Duodenal mucosa (tissue), 2 donors: Measurements from ENCODE around the gene TSPAN9.

Experiments used
- H3K27ac ChIP-seq: one replicate; pipeline ENCODE4 v1.7.0; 2013; ENCODE audit warnings: low read depth, low read length
- H3K27me3 ChIP-seq, 2 donors: one replicate each; pipeline ENCODE4 v1.7.0; 2013; ENCODE audit warnings: low read length in 2 of 2, control low read depth in 1 of 2; ENCODE audit not compliant: insufficient read depth in 2 of 2, control insufficient read depth in 1 of 2
- H3K36me3 ChIP-seq, 2 donors: one replicate each; pipeline ENCODE4 v1.7.0; 2013; ENCODE audit warnings: low read length in 2 of 2, control low read depth in 1 of 2; ENCODE audit not compliant: insufficient read depth in 2 of 2, control insufficient read depth in 1 of 2
- H3K4me1 ChIP-seq, 2 donors: one replicate each; pipeline ENCODE4 v1.7.0; 2013; ENCODE audit warnings: low read length in 2 of 2, control low read depth in 1 of 2; ENCODE audit not compliant: insufficient read depth in 2 of 2, control insufficient read depth in 1 of 2
- H3K4me3 ChIP-seq, 2 donors: one replicate each; pipeline ENCODE4 v1.7.0; 2013; ENCODE audit warnings: low read length in 2 of 2, low read depth in 1 of 2
- H3K9ac ChIP-seq, 2 donors: one replicate each; pipeline ENCODE4 v1.7.0; 2013; ENCODE audit warnings: low read length in 2 of 2, low read depth in 1 of 2
- H3K9me3 ChIP-seq, 2 donors: one replicate each; pipeline ENCODE4 v1.7.0; 2013; ENCODE audit warnings: low read length in 2 of 2, control low read depth in 1 of 2; ENCODE audit not compliant: control insufficient read depth in 1 of 2

Gene TSPAN9

DNA sequence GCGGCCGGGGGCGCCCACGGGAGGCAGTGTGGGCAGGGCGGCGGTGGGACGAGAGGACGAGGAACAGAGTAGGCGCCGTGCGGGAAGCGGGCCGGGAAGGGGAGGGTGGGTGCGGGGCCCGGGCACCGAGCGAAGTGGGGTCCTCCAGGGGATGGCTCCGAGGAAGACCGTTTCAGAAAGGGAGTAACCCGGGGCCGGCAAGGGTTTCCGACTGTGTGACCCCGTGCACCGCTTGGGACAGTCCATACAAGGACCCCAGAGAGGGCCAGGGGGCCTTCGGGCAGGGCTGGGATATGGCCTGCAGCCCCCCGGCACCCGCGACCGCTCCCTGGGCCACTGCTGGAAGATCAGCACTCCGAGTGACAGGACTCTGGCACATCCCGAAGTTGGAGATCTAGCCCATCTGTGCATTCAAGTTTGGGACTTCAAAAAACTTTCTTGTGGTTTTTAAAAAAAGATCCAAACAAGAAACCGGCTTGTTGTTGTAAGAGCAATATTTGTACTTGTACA lies 448 bp downstream of the TSPAN9 start:
- Histone ChIP-seq H3K9ac (peak overlapping the region; percentile 41 to 64), H3K4me1 (peaks cover 15% of the 10 kb centered on the region in 2 donors)

DNA sequence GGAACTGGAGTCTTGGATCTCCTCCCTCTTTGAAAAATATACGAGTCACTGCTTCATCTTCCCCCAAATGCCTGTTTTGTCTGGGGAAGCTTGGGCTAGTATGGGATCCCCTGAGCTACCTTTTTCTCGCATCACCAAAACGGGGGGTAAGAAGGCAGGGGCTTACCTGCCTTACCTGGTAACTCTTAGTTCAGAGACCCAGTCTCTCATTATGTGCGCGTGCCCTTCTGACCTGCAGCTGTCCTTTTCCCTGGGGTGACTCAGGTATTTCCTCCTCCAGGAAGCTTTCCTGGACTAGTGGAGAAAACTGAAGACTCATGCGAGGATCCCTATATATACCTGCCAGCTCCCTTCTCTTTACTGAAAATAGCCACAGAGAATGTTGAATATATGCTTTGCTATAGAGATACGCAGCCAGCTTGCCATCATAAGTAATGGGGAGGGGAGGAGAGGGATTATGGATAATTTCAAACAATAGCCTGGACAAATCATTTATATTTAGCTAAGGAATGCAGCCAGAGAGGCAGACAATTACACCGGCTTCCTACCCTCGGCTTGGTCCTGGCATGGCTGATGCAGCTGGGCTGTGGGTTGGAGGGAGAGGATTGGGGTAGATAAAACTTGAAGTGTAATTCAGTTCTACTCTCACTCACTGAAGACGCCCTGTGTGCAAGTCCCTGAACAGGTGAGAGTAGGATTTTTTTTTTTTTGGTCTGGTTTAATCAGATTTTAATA lies 1.1 kb downstream of the TSPAN9 start:
- Histone ChIP-seq H3K9me3 (no peaks in the 10 kb centered on the region), H3K4me1 (peaks cover 15 to 18% of the 10 kb centered on the region in 2 donors), H3K36me3 (no peaks in the 10 kb centered on the region), H3K27me3 (peaks cover 3 to 4% of the 10 kb centered on the region in 2 donors), H3K27ac (no peak overlapping the region), H3K4me3 (peak overlapping the region; percentile 70 to 74), H3K9ac (peak overlapping the region in 1 of 2 donors; percentile 41)

More for the DNA sequence above, 448 bp downstream of the TSPAN9 start:
- peaks cover 3 to 4% of the 10 kb centered on the region in 2 donors for H3K27me3 ChIP-seq
- H3K4me3 ChIP-seq = peak overlapping the region; percentile 70 to 74
- no peaks in the 10 kb centered on the region for H3K9me3 ChIP-seq
- no peaks in the 10 kb centered on the region for H3K36me3 ChIP-seq
- H3K27ac ChIP-seq = peak overlapping the region; percentile 42

DNA sequence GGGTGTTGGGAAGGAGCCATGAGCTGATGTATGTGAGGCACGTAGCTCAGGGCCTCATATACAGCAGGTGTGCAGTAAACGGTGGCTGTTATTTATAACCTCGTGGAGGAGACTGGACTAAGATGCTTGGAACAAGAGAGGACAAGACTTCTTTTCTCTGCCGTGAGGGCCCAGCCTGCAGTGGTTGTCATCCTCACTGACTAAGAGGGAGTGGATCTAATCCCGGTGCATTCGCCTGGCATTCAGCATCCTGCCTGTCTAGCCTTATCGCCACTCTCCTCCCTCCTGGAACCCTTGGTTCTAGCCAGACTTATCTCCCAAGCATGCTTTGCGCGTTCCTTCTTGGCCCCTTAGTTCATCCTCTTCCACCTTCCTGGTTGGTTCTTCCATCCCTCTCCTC lies 3.9 kb downstream of the TSPAN9 start:
- H3K4me1 ChIP-seq = peaks cover 23 to 30% of the 10 kb centered on the region in 2 donors
- H3K4me3 ChIP-seq = no peak overlapping the region
- peaks cover 0 to 4% of the 10 kb centered on the region in 2 donors for H3K27me3 ChIP-seq
- H3K9ac ChIP-seq = no peak overlapping the region
- no peaks in the 10 kb centered on the region for H3K9me3 ChIP-seq
- no peaks in the 10 kb centered on the region for H3K36me3 ChIP-seq
- H3K27ac ChIP-seq = no peak overlapping the region

DNA sequence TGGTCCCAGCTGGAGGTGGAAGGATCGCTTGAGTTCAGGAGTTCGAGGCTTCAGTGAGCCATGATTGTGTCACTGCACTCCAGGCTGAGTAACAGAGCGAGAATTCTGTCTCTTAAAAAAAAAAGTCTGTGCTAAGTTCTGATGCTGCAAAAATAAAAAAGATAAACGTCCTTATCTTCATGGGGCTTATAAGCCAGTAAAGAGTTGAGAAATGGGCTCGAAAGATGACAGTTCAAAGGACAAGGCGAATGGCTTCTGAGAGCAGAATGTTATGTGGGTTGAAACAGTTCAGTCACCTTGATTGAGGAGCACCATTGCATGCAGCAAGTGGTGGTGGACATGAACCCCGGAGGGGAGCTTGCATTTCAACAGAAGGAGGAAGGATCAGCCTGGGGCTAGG lies 4.7 kb downstream of the TSPAN9 start:
- no peaks in the 10 kb centered on the region for H3K9me3 ChIP-seq
- H3K4me3 ChIP-seq = no peak overlapping the region
- no peak overlapping the region for H3K27ac ChIP-seq
- peaks cover 0 to 4% of the 10 kb centered on the region in 2 donors for H3K27me3 ChIP-seq
- no peak overlapping the region for H3K9ac ChIP-seq
- H3K4me1 ChIP-seq = peaks cover 30 to 38% of the 10 kb centered on the region in 2 donors
- H3K36me3 ChIP-seq = no peaks in the 10 kb centered on the region

DNA sequence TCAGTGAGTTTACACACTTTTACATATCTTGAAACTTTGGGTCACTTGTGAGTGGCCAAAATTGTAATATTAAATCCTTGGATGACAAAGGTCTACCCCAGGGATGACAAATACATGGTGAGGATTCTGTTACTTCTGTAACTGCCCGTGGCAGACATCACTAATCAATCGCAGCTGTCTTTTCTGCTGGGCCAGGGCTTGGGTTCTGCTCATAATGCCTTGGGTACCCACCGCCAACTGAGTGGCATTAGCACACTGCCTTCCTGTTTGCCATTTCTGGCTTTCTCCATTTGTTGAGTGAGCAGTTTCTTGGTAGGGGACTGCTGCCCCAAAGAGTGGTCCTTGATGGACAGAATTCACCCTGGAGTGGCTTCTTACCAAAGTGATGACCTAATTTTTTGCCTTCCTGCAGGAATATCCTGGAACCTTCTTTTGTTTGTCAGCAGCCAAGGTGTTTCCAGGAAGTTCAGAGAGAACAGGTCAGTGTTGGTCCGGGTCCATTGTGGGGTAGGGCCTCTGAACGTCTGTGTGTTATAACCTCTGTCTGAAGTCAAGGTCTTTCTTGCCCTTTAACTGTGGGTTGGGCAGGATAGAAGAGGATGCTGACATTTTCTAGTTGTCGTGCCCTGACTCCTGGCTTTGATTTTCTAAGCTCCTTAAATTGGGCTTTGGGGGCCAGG lies 6.2 kb downstream of the TSPAN9 start:
- Histone ChIP-seq H3K4me1 (peaks cover 23 to 30% of the 10 kb centered on the region in 2 donors), H3K4me3 (no peak overlapping the region), H3K36me3 (no peaks in the 10 kb centered on the region), H3K27me3 (no peaks in the 10 kb centered on the region), H3K27ac (no peak overlapping the region), H3K9ac (no peak overlapping the region), H3K9me3 (no peaks in the 10 kb centered on the region)

DNA sequence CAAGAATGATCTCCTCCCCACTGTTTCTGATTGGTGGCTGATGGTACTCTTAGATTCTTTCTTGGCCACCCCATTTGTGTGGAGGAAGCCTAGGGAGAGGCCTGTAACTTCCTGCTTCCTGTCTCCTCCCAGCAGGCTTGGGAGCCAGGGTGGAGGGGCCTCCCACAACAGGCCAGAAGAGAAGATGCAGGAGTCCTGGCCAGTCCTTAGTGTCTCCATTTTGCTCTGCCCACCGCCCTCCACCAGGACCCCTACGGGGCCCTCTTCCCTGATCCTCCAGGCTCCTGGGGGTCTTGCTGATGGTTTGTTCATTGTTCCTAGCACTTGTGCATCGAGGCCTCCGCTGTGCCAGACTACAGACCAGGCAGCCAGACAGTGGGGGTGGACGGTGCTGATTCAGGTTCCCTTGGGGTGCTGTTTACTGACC lies 6.8 kb downstream of the TSPAN9 start:
- Histone ChIP-seq H3K4me1 (peaks cover 22 to 30% of the 10 kb centered on the region in 2 donors), H3K4me3 (no peak overlapping the region), H3K27ac (no peak overlapping the region), H3K9me3 (no peaks in the 10 kb centered on the region), H3K27me3 (no peaks in the 10 kb centered on the region), H3K9ac (no peak overlapping the region), H3K36me3 (no peaks in the 10 kb centered on the region)

DNA sequence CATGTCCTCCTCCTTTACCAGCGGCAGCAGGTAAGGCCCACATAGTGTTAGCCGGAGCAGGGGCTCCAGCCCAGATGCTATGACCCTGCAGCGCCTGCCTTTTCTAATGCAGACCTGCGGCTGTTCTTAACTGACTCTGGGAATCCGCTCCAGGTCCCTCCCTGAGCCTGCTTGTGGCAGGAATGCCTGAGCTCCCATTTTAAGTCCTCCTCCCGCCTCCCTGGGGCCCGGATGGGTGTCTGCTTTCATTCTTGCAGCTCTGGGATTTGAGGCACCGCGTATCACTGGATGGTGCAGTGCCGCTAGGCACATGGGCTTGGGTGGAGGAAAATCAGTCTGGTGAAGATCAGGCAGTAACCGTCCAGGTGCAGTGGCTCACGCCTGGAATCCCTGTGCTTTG lies 7.6 kb downstream of the TSPAN9 start:
- Histone ChIP-seq H3K27me3 (no peaks in the 10 kb centered on the region), H3K4me3 (no peak overlapping the region), H3K9ac (no peak overlapping the region), H3K9me3 (no peaks in the 10 kb centered on the region), H3K36me3 (no peaks in the 10 kb centered on the region), H3K4me1 (peaks cover 22 to 30% of the 10 kb centered on the region in 2 donors), H3K27ac (no peak overlapping the region)

DNA sequence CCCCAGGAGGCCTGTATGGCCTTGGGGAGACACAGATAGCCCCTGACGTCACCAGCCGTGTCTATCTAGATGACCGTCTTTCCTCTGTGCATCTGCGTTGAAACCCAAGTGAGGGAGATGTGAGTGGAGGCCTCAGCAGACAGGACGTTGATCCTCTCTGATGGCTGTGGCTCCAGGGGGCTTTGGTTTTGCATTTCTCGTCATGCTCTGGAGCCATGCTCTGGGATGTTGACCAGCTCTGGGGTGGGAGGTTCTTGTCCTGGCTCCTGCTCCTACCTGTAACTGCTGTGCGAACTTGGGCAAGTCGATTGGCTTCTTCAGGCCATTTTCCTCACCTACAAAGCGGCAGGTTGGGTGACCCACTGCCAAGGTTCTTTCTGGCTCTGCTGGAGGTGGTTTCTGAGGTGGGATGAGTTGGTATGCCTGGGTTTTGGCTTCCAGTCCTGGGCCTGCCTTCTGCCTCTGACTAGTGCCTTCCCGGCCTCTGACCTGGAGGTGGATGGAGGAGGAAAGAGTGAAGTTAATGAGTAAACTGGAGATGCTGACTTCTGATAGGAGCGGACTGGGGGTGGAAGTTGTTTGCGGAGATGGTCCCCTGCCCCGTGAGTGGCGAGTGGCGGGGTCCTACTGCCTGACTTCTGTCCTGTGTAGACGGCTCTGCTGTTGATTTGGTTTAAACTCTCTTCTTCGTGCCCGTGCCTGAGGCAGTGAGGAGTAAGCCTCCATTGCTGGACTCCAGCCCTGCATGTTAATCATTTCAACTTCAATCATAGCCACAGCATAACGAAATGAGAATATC lies 8.4 kb downstream of the TSPAN9 start:
- H3K27ac ChIP-seq = no peak overlapping the region
- H3K27me3 ChIP-seq = no peaks in the 10 kb centered on the region
- peaks cover 22 to 30% of the 10 kb centered on the region in 2 donors for H3K4me1 ChIP-seq
- no peaks in the 10 kb centered on the region for H3K36me3 ChIP-seq
- peak overlapping the region in 1 of 2 donors; percentile 27 for H3K9ac ChIP-seq
- H3K4me3 ChIP-seq = peak overlapping the region; percentile 67 to 72
- H3K9me3 ChIP-seq = no peaks in the 10 kb centered on the region

DNA sequence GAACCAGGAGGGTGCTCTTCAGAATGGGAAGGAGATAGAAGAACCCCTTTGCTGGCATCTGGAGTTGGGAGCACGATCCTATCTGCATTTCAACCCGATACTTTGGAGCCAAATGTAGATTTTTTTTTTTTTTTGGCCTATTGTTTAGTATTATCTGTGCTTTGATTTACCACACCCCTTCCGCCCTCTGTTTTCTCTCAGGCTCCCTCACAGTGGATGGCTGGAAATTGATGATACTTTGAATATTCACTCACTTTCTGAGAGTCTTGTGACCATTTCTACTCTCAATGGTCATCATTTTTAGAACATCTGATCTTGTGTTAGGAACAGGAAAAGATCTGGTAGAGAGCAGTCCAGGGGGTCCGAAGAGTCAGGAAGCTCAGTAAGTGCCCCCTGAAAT lies 9.0 kb downstream of the TSPAN9 start:
- Histone ChIP-seq H3K9ac (peak overlapping the region in 1 of 2 donors; percentile 19), H3K4me3 (peak overlapping the region; percentile 67 to 72), H3K27me3 (no peaks in the 10 kb centered on the region), H3K9me3 (no peaks in the 10 kb centered on the region), H3K4me1 (peaks cover 22 to 30% of the 10 kb centered on the region in 2 donors), H3K27ac (no peak overlapping the region), H3K36me3 (no peaks in the 10 kb centered on the region)
